HG02798 (cell line): ENCODE data around the gene SECTM1.

ENCODE experiments used
- ATAC-seq: cut with Tn5 transposase; IDR thresholded peaks from one replicate; pipeline ENCODE4 v1.9.1; 2021; ENCODE audit warnings: mild to moderate bottlenecking; ENCODE audit not compliant: unreplicated experiment, poor library complexity

SECTM1 gene

GRCh38 chr17:82330322-82331239 is 3.0 kb downstream of the SECTM1 start:
- no peak for ATAC-seq

GRCh38 chr17:82329683-82330321 is 3.8 kb downstream of the SECTM1 start:
- no peak for ATAC-seq

GRCh38 chr17:82328994-82329507 is 4.5 kb downstream of the SECTM1 start:
- ATAC-seq = no peak

- no peak for ATAC-seq
These were observed 5.2 kb downstream of the SECTM1 start for GRCh38 chr17:82328141-82328993.

- no peak for ATAC-seq
These were observed 5.8 kb downstream of the SECTM1 start for GRCh38 chr17:82327757-82328140.

- no peak for ATAC-seq
These were observed 6.3 kb downstream of the SECTM1 start for GRCh38 chr17:82327289-82327688.

- ATAC-seq = no peak
These were observed 8.0 kb downstream of the SECTM1 start for GRCh38 chr17:82325286-82326180.

GRCh38 chr17:82324566-82325285 is 8.8 kb downstream of the SECTM1 start:
- no peak for ATAC-seq

GRCh38 chr17:82323514-82324234 is 9.9 kb downstream of the SECTM1 start:
- ATAC-seq = no peak

- ATAC-seq = no peak
These were observed 10.8 kb downstream of the SECTM1 start for GRCh38 chr17:82322526-82323453.

- no peak for ATAC-seq
These were observed 11.6 kb downstream of the SECTM1 start for GRCh38 chr17:82321947-82322466.

GRCh38 chr17:82320956-82321927 is 12.3 kb downstream of the SECTM1 start:
- ATAC-seq = peak; percentile 46

- no peak for ATAC-seq
These were observed 13.3 kb downstream of the SECTM1 start for GRCh38 chr17:82320140-82320840.

- ATAC-seq = no peak
These were observed 13.9 kb downstream of the SECTM1 start for GRCh38 chr17:82319619-82320062.
